ENCODE data around the gene DAPK3. TPM values are rescaled to one million over a fixed set of nuclear protein-coding genes. Genes with fewer than 3 reads are reported as not detected.
"Not testable (repeated sequence)": the region's sequence is repeated elsewhere in the genome, so short reads cannot be mapped to it uniquely, and the experiment has no call there.

Gene DAPK3
- total and polyA plus RNA-seq, 8 donors, result 20.6 to 61.4 (median 30.4) TPM

DNA sequence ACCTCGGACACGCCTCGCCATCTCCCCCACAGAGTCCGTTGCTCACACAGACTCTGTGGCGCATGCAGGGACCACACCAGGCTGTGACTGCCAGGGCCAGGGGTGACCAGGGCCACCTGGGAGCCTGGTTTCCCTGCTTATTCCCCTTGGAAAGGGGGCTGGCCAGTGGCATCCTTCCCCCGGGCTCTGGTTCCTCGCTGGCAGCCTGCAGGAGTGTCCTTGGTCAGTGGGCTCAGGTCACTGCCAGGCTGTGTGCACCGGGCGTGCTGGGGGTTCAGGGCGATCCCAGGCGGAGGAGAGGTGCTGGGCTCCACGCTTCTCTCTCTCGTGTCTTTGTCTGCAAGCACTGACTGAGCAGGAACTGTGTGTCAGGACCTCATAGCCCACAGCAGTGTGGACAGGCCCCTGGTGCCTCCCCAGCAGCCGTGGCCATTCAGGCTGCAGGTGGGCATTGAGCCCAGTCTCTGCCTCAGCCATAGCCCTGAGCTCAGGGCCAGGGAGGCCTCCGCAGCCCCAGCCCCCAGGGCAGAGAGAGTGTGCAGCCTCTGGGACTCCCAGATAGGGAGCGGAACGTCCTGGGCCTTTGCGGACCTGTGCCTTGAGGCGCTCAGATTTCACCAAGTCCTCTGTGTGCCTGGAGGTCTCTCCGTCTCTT is 43.1 kb upstream of the DAPK3 start:
- TF ChIP-seq, protein P1, sequence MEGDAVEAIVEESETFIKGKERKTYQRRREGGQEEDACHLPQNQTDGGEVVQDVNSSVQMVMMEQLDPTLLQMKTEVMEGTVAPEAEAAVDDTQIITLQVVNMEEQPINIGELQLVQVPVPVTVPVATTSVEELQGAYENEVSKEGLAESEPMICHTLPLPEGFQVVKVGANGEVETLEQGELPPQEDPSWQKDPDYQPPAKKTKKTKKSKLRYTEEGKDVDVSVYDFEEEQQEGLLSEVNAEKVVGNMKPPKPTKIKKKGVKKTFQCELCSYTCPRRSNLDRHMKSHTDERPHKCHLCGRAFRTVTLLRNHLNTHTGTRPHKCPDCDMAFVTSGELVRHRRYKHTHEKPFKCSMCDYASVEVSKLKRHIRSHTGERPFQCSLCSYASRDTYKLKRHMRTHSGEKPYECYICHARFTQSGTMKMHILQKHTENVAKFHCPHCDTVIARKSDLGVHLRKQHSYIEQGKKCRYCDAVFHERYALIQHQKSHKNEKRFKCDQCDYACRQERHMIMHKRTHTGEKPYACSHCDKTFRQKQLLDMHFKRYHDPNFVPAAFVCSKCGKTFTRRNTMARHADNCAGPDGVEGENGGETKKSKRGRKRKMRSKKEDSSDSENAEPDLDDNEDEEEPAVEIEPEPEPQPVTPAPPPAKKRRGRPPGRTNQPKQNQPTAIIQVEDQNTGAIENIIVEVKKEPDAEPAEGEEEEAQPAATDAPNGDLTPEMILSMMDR (IDR thresholded peaks at IDR 0.05), result no peak
- H3K4me1 ChIP-seq, result peaks cover 31 to 64% (median 60%) of the 10 kb centered on the region in 3 donors
- FAIRE-seq, result no peak

DNA sequence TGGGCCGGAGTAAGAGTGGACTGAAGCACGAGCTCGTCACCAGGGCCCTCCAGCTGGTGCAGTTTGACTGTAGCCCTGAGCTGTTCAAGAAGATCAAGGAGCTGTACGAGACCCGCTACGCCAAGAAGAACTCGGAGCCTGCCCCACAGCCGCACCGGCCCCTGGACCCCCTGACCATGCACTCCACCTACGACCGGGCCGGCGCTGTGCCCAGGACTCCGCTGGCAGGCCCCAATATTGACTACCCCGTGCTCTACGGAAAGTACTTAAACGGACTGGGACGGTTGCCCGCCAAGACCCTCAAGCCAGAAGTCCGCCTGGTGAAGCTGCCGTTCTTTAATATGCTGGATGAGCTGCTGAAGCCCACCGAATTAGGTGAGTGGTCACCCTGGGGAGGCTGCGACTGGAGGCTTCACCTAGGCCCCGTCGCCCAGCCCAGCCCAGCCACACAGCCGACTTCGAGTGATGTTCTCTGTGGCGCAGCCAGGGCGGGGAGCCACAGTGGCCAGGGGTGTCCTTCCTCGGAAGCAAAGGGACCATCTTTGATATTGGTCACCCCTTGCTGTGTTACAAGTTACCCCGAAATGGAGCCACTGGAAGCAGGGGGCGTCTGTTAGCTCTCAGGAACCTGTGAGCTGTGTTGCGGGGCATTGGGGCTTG is 42.2 kb upstream of the DAPK3 start:
- Histone ChIP-seq H3K4me1 (peaks cover 31 to 69% (median 63%) of the 10 kb centered on the region in 3 donors), H3K4me3 (no peak overlapping the region), H3K27ac (peak overlapping the region; percentile 23 to 82 (median 61)), H3K36me3 (peaks cover 0 to 9% (median 2%) of the 10 kb centered on the region in 3 donors), H3K9me3 (no peaks in the 10 kb centered on the region), H3K27me3 (no peaks in the 10 kb centered on the region)
- FAIRE-seq (no peak), ATAC-seq (no peak), DNase-seq (peak in 2 of 6 donors; percentile 19 to 42)
- intact Hi-C loops (cut with DNase I), result no loop called here
- WGBS, 2 donors, result 88 to 91% methylated on average over 33 of the region's 33 CpGs
- TF ChIP-seq, protein P1 (IDR thresholded peaks at IDR 0.05), result no peak

More for the DNA sequence above, 43.1 kb upstream of the DAPK3 start:
- H3K4me3 ChIP-seq, result no peak overlapping the region
- intact Hi-C loops (cut with DNase I), result no loop called here
- no peaks in the 10 kb centered on the region for H3K27me3 ChIP-seq
- H3K9me3 ChIP-seq, result no peaks in the 10 kb centered on the region
- H3K36me3 ChIP-seq, result peaks cover 0 to 9% (median 2%) of the 10 kb centered on the region in 3 donors
- DNase-seq, result peak in 2 of 6 donors; percentile 52 to 72
- H3K27ac ChIP-seq, result peak overlapping the region in 1 of 4 donors; percentile 80
- WGBS, 2 donors, result 89 to 95% methylated on average over 18 to 20 of the region's 20 CpGs
- ATAC-seq, result no peak

DNA sequence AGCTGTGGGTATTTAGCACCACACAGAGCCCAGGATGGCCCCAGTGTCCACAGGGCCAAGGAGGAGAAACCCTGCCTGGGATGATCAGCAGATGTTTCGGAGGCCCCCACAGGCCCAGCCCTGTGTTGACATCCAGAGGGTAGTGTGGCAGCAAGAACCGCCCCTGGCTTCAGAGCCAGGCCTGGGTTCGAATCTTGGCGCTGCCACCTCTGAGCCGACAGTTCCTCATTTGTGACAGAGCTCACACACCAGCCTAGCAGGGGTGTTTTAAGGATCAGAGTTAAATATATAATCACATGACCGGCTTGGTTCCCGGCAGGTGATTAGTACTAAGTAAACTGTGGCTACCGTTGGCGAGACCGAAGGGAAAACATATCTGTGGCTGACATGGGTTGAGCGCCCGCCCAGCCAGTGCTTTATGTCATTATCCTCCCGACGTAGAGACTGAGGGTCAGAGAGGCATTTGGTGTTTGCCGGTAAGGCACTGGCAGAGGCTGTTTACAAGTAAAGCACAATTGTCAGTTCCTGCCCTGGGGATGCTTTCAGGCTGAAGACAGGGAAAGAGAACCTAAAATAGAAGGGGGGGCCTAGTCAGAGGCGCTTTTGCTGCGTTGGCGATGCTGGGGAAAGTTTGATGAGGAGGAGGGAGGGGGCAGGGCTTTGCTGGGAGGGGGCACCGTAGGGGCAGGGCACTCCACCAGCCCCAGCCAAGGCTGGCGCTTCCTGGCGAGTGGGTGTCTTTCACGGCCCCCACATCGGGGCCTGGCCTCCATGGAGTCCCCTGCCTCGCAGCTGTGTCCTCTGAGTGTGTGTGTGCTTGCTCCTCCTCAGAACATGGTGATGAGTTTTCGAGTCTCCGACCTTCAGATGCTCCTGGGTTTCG is 41.4 kb upstream of the DAPK3 start:
- peaks cover 31 to 69% (median 63%) of the 10 kb centered on the region in 3 donors for H3K4me1 ChIP-seq
- H3K27me3 ChIP-seq, result no peaks in the 10 kb centered on the region
- WGBS, 2 donors, result 29 to 38% methylated on average over 27 of the region's 27 CpGs
- intact Hi-C loops (cut with DNase I), result no loop called here
- TF ChIP-seq, protein P1 (IDR thresholded peaks at IDR 0.05), result no peak
- H3K4me3 ChIP-seq, result no peak overlapping the region
- DNase-seq (peak; percentile 69 to 83 (median 76)), ATAC-seq (peak; percentile 41 to 64 (median 54)), FAIRE-seq (no peak)
- H3K27ac ChIP-seq, result peak overlapping the region; percentile 23 to 82 (median 61)
- no peaks in the 10 kb centered on the region for H3K9me3 ChIP-seq
- H3K36me3 ChIP-seq, result peaks cover 0 to 9% (median 2%) of the 10 kb centered on the region in 3 donors

DNA sequence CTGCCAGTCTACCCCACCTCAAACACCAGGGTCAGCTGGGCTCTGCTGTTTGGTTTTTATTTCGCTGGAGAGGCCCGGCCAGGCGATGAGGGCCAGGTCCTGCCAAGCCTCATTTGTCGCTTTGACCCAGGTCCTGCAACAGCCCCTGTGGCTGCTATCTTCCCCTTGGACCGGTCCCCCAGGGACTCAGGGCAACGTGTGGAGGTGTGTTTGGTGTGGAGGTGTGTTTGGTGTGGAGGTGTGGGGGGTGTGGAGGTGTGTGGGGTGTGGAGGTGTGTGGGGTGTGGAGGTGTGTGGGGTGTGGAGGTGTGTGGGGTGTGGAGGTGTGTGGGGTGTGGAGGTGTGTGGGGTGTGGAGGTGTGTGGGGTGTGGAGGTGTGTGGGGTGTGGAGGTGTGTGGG is 40.5 kb upstream of the DAPK3 start:
- Histone ChIP-seq H3K4me3 (peak overlapping the region in 1 of 4 donors; percentile 94), H3K27ac (peak overlapping the region in 2 of 4 donors; percentile 75 to 84), H3K4me1 (peaks cover 29 to 69% (median 63%) of the 10 kb centered on the region in 3 donors)
- FAIRE-seq; DNase-seq; ATAC-seq; H3K9me3 ChIP-seq; H3K36me3 ChIP-seq; intact Hi-C loops (cut with DNase I); H3K27me3 ChIP-seq: not testable (repeated sequence)
- WGBS, 2 donors, result 44 to 52% methylated on average over 6 of the region's 6 CpGs

DNA sequence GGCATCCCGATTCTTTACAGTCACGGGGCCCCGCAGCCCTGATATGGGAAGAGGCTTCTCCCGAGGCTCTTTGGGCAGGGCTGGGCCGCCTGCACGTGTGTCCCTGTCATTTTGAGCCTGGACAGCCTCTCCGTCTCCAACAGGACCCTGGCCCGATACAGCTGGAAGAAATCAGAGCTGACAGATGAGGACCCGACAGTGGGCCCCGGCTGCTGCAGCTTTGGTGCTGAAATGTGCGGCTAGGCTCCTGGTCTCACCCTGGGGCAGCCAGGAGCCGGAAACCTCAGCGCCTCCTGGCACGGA is 39.9 kb upstream of the DAPK3 start:
- intact Hi-C loops (cut with DNase I), result no loop called here
- no peak for FAIRE-seq
- Histone ChIP-seq H3K27me3 (no peaks in the 10 kb centered on the region), H3K36me3 (peaks cover 0 to 9% (median 2%) of the 10 kb centered on the region in 3 donors), H3K27ac (peak overlapping the region in 2 of 4 donors; percentile 75 to 84), H3K4me1 (peaks cover 22 to 63% (median 58%) of the 10 kb centered on the region in 3 donors), H3K4me3 (peak overlapping the region in 1 of 4 donors; percentile 94), H3K9me3 (no peaks in the 10 kb centered on the region)
- 57 to 68% methylated on average over 14 of the region's 14 CpGs for WGBS, 2 donors
- no peak for ATAC-seq
- TF ChIP-seq, protein P1 (IDR thresholded peaks at IDR 0.05), result no peak
- peak in 2 of 6 donors; percentile 32 to 59 for DNase-seq
